GM12892 (cell line): Measurements from ENCODE around the gene GABRD. TPM values are rescaled to one million over a fixed set of nuclear protein-coding genes. Genes with fewer than 3 reads are reported as not detected.
"Not testable (repeated sequence)": the region's sequence is repeated elsewhere in the genome, so short reads cannot be mapped to it uniquely, and the experiment has no call there.

Source experiments
- DNase-seq: peaks from one replicate; pipeline ENCODE4 v3.0.0; 2011; ENCODE audit not compliant: insufficient read length
- FAIRE-seq: peaks from 2 replicates; lab custom pipeline; 2011; peaks lifted over from hg19 to GRCh38; lab: Jason Lieb, UNC
- POLR2A ChIP-seq: IDR thresholded peaks from 2 replicates; pipeline ENCODE4 v1.6.1; 2011; ENCODE audit warnings: low read depth, low read length, control low read depth
- POLR2AphosphoS5 ChIP-seq: IDR thresholded peaks from 2 replicates; pipeline ENCODE4 v1.6.1; 2011; ENCODE audit warnings: low read depth, low read length, control low read depth
- TAF1 ChIP-seq: IDR thresholded peaks from 2 replicates; pipeline ENCODE4 v1.6.1; 2011; ENCODE audit warnings: low read depth, mild to moderate bottlenecking, control low read depth, low read length, borderline replicate concordance
- polyA plus RNA-seq: library from polyadenylated mRNA; unstranded; fragments of >200 nt; gene quantifications from one replicate; pipeline ENCODE4 v1.2.1, GENCODE V29; 2012; ENCODE audit warnings: missing spikeins, inconsistent platforms; ENCODE audit not compliant: missing spikeins

The GABRD gene
- not detected for polyA plus RNA-seq

DNA sequence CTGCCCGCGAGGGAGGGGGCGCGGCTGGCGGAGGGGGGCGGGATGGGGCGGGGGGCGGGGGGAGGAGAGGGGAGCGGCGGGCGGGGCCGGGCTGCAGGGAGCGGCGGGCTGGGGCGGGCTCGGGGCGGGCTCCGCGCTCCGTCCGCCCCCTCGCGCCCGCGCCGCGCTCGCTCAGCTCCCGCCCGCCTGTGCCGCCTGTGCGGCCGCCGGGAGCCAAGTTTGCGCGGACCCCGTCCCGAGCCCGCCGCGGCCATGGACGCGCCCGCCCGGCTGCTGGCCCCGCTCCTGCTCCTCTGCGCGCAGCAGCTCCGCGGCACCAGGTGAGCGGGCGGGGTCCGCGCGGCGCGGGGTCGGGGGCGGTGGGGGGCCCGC lies at the start of gene GABRD:
Gene GABRD, plus strand, starts transcription at position 174 of the 372 bp plus-strand sequence. Its CDS starts 79 bp downstream, at position 253.
- DNase-seq (no peak), FAIRE-seq (no peak)
- TF ChIP-seq POLR2AphosphoS5 (no peak), TAF1 (no peak), POLR2A (no peak)

DNA sequence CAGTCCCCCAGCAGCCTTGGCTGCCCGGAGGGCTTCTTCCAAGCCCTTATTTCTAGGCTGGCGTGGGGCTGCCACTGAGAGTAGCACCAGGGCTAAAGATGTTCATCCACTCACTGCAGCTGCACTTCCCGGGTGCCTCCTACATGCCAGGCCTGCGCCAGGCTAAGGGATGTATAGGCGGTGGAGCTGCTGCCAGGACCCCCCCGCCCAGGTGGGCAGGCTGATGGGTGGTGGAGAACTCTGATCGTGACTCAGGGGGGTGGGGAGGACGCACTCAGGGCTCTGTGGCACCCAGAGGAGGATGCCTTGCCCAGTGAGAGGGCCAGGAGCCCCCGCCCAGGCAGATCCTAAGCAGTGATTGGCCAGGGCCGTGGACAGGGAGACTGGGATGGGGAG lies 49.6 kb upstream of the GABRD start:
- no peak for FAIRE-seq
- DNase-seq = no peak
- no peak for TF ChIP-seq TAF1
- TF ChIP-seq POLR2AphosphoS5 = no peak
- no peak for TF ChIP-seq POLR2A

DNA sequence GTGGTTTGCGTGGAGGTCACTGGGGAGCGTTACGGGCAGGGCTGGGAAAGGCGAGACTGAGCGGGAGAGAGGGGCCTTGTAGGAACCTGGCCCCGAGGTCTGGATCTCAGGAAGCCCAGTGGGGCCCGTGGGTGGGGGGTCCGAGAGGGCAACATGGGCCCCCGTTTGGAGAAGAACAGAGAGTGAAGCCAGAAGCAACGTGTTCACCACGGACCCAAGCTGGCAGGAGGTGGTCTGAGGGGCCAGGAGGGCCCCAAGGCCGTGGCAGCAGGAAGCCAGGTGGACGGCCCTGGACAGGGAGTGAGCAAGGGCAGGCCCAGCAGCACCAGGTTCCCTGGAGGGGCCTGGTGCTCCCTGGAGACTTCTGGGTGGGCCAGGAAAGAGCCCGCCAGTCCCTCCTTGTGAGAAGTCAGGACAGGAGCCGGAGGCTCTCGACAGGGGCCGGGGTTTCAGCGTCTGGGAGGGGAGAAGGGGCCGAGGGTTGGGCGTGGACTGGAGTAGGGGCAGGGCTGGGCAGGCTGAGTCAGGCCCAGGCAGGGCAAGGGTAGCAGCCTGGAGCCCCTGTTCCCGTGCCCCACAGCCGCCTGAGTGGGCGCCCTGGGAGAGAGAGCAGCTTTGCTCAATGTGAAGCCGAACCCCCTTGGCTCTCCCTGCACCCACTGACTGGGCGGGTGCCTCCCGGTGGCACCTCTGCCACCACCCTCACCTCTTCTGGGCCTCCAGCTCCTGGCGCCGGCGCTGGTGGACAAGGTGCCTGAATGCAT lies 49.0 kb upstream of the GABRD start:
- FAIRE-seq = no peak
- DNase-seq = no peak
- TF ChIP-seq TAF1 (no peak), POLR2A (no peak), POLR2AphosphoS5 (no peak)

DNA sequence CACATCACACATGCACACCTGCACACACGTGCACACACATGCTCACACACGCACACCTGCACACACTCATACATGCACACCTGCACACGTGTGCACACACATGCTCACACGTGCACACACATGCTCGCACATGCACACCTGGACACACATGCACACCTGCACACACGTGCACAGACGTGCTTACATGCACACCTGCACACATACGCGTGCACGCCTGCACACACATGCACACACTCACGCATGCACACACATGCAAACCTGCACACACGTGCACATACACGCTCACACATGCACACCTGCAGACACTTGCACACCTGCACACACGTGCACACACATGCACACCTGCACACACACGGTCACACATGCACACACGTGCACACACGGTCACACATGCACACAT lies 48.1 kb upstream of the GABRD start:
- no peak for DNase-seq
- TF ChIP-seq POLR2AphosphoS5 = no peak
- TF ChIP-seq POLR2A = no peak
- TF ChIP-seq TAF1 = no peak
- FAIRE-seq = no peak

- no peak for TF ChIP-seq POLR2A
- no peak for TF ChIP-seq POLR2AphosphoS5
- no peak for TF ChIP-seq TAF1
- no peak for FAIRE-seq
- no peak for DNase-seq
These were observed 47.5 kb upstream of the GABRD start for GRCh38 chr1:1971688-1972087.

DNA sequence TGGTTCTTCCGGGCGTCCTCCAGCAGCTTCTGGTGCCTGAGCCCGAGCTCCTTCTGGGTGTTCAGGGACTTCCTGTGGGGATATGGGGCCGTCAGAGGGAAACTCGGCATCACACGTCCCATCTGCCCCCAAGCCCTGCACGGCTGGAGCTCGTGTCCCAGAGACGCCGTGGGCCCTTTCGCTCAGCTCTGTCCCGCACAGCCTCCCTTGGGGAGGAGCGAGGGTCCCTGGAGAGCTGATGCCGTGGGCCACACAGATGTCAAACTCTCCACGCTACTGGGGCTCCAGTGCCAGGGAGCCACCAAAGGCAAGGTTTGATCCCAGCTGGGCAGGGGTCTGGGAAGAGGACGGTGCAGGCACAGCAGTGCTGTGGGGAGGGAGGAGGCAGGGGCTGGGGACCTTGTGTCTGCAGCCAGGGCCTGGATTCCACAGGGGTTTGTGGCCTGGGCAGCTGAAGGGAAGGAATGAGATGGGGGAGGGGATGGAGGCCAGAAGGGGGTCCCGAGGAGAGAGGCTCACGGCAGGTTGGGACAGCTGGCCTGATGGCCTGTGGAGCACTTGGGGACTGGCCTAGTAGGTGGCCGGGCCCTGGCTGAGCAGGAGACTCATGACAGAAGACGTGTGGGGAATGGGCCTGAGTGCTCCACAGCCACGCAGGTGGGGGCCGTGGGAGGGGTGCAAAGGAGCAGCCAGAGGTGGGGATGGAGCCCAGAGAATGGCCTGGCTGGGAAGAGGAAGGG lies 46.0 kb upstream of the GABRD start:
- DNase-seq (no peak), FAIRE-seq (no peak)
- TF ChIP-seq POLR2AphosphoS5 (no peak), TAF1 (no peak), POLR2A (no peak)

- FAIRE-seq (no peak), DNase-seq (no peak)
- TF ChIP-seq TAF1 (no peak), POLR2A (no peak), POLR2AphosphoS5 (no peak)
These were observed 45.2 kb upstream of the GABRD start for GRCh38 chr1:1973716-1974642.

GRCh38 chr1:1974834-1975233 lies 44.3 kb upstream of the GABRD start:
- TF ChIP-seq POLR2A (no peak), POLR2AphosphoS5 (no peak)
- FAIRE-seq = no peak

GRCh38 chr1:1975535-1975934 lies 43.6 kb upstream of the GABRD start:
- TF ChIP-seq POLR2AphosphoS5 (no peak), POLR2A (no peak), TAF1 (no peak)
- no peak for FAIRE-seq
- no peak for DNase-seq

More at GRCh38 chr1:1974834-1975233, 44.3 kb upstream of the GABRD start:
- DNase-seq = no peak

GRCh38 chr1:1976031-1976430 lies 43.1 kb upstream of the GABRD start:
- DNase-seq = no peak
- FAIRE-seq = no peak
- TF ChIP-seq POLR2A (no peak), TAF1 (no peak), POLR2AphosphoS5 (no peak)

DNA sequence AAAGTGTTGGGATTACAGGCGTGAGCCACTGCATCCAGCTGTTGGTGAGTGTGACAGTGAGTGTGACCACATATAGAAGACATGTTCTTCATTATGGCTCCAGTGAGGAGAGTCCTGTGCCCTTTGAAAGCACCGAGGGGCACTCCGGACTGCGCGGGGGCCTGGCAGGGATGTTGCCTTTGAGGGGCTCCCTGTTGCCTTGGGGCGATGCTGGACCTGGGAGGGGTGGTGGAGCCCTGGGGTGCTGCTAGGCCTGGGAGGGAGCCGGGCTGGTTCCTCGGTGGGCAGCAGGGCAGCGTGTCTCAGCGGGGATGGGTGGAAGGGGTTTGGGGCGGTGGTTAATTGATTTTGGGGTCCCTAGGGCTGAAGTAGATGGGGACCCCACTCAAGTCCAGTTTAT lies 41.0 kb upstream of the GABRD start:
- DNase-seq (no peak), FAIRE-seq (no peak)
- TF ChIP-seq TAF1 = no peak
- no peak for TF ChIP-seq POLR2A
- no peak for TF ChIP-seq POLR2AphosphoS5

GRCh38 chr1:1978690-1979481 lies 40.3 kb upstream of the GABRD start:
- not testable (repeated sequence) for FAIRE-seq

More at GRCh38 chr1:1978690-1979481, 40.3 kb upstream of the GABRD start:
- not testable (repeated sequence) for DNase-seq
